Mesothelial cell of epicardium (in vitro differentiated cells): ENCODE results near the gene SLAMF7. TPM values are rescaled to one million over a fixed set of nuclear protein-coding genes. Genes with fewer than 3 reads are reported as not detected.

Experiments
- DNase-seq, 2 experiments: peaks; one replicate each; pipeline ENCODE4 v3.0.0; 2021; ENCODE audit warnings: low spot score in 2 of 2; ENCODE audit not compliant: unreplicated experiment in 2 of 2
- H3K27ac Mint-ChIP-seq: 2 replicates; pipeline ENCODE4 v1.8.0; 2021; ENCODE audit warnings: mixed read lengths
- H3K27me3 Mint-ChIP-seq: 2 replicates; pipeline ENCODE4 v1.8.0; 2021; ENCODE audit warnings: low read depth, mixed read lengths
- H3K36me3 Mint-ChIP-seq: 2 replicates; pipeline ENCODE4 v1.8.0; 2021; ENCODE audit warnings: mixed read lengths
- H3K4me1 Mint-ChIP-seq: 2 replicates; pipeline ENCODE4 v1.8.0; 2021; ENCODE audit warnings: mixed read lengths
- H3K4me3 Mint-ChIP-seq: 2 replicates; pipeline ENCODE4 v1.8.0; 2021; ENCODE audit warnings: mild to moderate bottlenecking, moderate library complexity, mixed read lengths
- H3K9me3 Mint-ChIP-seq: 2 replicates; pipeline ENCODE4 v1.8.0; 2021; ENCODE audit warnings: mixed read lengths
- CTCF ChIP-seq: fragments of 200-600 bp; sonication (generic); IDR thresholded peaks from one replicate; pipeline ENCODE4 v1.5.0; 2021; ENCODE audit warnings: antibody characterized with exemption; ENCODE audit not compliant: unreplicated experiment
- total RNA-seq: library from RNA; stranded (reverse); gene quantifications from 3 replicates; pipeline ENCODE4 v1.2.1, GENCODE V29; 2021

SLAMF7 gene
- total RNA-seq, 1 donor from 2014 or later = not detected

DNA sequence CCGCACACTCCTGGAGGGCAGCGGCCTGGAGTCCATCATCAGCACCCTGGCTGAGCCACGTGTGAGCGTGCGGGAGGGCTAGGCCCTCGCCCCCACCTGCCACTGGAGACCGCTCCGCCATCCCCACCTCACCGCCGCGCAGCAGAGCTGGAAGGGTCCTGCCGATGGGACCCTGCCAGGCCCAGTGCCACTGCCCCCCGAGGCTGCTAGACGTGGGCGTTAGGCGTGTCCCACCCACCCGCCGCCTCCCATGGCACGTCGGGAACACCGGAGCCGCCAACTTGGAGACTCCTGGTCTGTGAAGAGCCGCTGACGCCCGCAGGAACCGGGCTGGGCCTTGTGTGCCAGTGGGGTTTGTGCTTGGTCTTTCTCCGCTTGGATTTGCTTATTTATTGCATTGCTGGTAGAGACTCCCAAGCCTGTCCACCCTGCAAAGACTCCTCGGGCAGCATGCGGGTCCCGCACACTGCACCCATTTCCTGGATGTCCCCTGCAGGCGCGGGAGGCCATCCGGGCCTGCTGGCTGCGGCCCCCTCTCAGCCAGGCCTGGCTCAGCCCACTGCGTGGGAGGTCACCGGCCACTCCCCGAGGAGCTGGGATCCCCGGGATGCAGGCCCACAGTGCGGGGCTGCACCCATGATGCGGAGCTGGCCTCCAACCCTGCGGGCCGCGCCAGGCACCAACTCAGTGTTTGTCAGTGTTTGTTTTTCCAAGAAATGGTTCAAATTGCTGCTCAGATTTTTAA lies 63.0 kb downstream of the SLAMF7 start:
- no peak for TF ChIP-seq CTCF
- DNase-seq = no peak
- Mint-ChIP-seq H3K9me3 (peaks cover 28% of the 10 kb centered on the region), H3K4me1 (no peaks in the 10 kb centered on the region), H3K4me3 (no peak overlapping the region), H3K36me3 (peaks cover 6% of the 10 kb centered on the region), H3K27me3 (no peaks in the 10 kb centered on the region), H3K27ac (no peak overlapping the region)

Other genes with a start within 250 kb of the SLAMF7 start
- gene SLAMF6, start 216.0 kb upstream of the SLAMF7 start, total RNA-seq = not detected in 3 replicates
- not detected in 3 replicates for gene CD84, start 159.8 kb upstream of the SLAMF7 start, total RNA-seq
- gene SLAMF1, start 92.2 kb upstream of the SLAMF7 start, total RNA-seq = not detected in 3 replicates
- 0.31 to 0.57 TPM (median 0.56 TPM) in 3 replicates for gene CD48, start 27.4 kb upstream of the SLAMF7 start, total RNA-seq
- gene LY9, start 56.9 kb downstream of the SLAMF7 start, total RNA-seq = not detected in 3 replicates
- not detected in 3 replicates for gene CD244, start 123.6 kb downstream of the SLAMF7 start, total RNA-seq
- 0.63 to 0.73 TPM in 2 of 3 replicates, not detected in the other for gene ITLN1, start 145.9 kb downstream of the SLAMF7 start, total RNA-seq
- gene ITLN2, start 215.6 kb downstream of the SLAMF7 start, total RNA-seq = 0.41 to 0.80 TPM (median 0.72 TPM) in 3 replicates